SW 1271 (cell line): ENCODE data around the gene ADAMTS1.

Experiments used
- DNase-seq, 2 experiments: peaks; one replicate each; lab custom pipeline; 2025; lab: John Stamatoyannopoulos, UW

Gene ADAMTS1

GRCh38 chr21:26813426-26813998 is 31.7 kb downstream of the ADAMTS1 start:
- DNase-seq: no peak

- DNase-seq: no peak
Observed at GRCh38 chr21:26812173-26812572, 33.0 kb downstream of the ADAMTS1 start.

GRCh38 chr21:26811482-26811881 is 33.7 kb downstream of the ADAMTS1 start:
- no peak for DNase-seq

- no peak for DNase-seq
Observed at GRCh38 chr21:26810676-26811415, 34.4 kb downstream of the ADAMTS1 start.

GRCh38 chr21:26810266-26810665 is 34.9 kb downstream of the ADAMTS1 start:
- no peak for DNase-seq

- no peak for DNase-seq
Observed at GRCh38 chr21:26809745-26810144, 35.5 kb downstream of the ADAMTS1 start.

- no peak for DNase-seq
Observed at GRCh38 chr21:26806801-26807295, 38.4 kb downstream of the ADAMTS1 start.

- DNase-seq: no peak
Observed at GRCh38 chr21:26804895-26805609, 40.2 kb downstream of the ADAMTS1 start.

- DNase-seq: no peak
Observed at GRCh38 chr21:26801498-26801897, 43.7 kb downstream of the ADAMTS1 start.

GRCh38 chr21:26800970-26801431 is 44.2 kb downstream of the ADAMTS1 start:
- DNase-seq: no peak

- no peak for DNase-seq
Observed at GRCh38 chr21:26800455-26800854, 44.8 kb downstream of the ADAMTS1 start.

- DNase-seq: no peak
Observed at GRCh38 chr21:26800001-26800400, 45.2 kb downstream of the ADAMTS1 start.

GRCh38 chr21:26798856-26799751 is 46.1 kb downstream of the ADAMTS1 start:
- no peak for DNase-seq

- no peak for DNase-seq
Observed at GRCh38 chr21:26797878-26798456, 47.2 kb downstream of the ADAMTS1 start.

- DNase-seq: no peak
Observed at GRCh38 chr21:26795866-26796329, 49.3 kb downstream of the ADAMTS1 start.

- DNase-seq: no peak
Observed at GRCh38 chr21:26795412-26795805, 49.8 kb downstream of the ADAMTS1 start.

- no peak for DNase-seq
Observed at GRCh38 chr21:26794597-26795411, 50.4 kb downstream of the ADAMTS1 start.

- DNase-seq: no peak
Observed at GRCh38 chr21:26790296-26790695, 54.9 kb downstream of the ADAMTS1 start.

GRCh38 chr21:26788790-26789189 is 56.4 kb downstream of the ADAMTS1 start:
- DNase-seq: no peak
